Activated T-cell treated with anti-CD3 and anti-CD28 coated beads, Interleukin-2, amount 50 U/mL, for 4 hours (primary cell): ENCODE results near the gene MOCS1. TPM values are rescaled to one million over a fixed set of nuclear protein-coding genes. Genes with fewer than 3 reads are reported as not detected.
A peak's percentile ranks its signal among the peaks of the same experiment; 100 is the strongest.

ENCODE experiments used
- ATAC-seq, 2 donors: fragments of 200-7000 bp; cut with Tn5 transposase; one replicate each; pipeline ENCODE4 v1.10.0; 2021
- DNase-seq: peaks from one replicate; pipeline ENCODE4 v3.0.0-alpha.2; 2020
- H3K27me3 Mint-ChIP-seq: one replicate; pipeline ENCODE4 v1.8.0; 2021; ENCODE audit warnings: low read depth, mixed read lengths
- H3K36me3 Mint-ChIP-seq: one replicate; pipeline ENCODE4 v1.8.0; 2022; ENCODE audit warnings: mixed read lengths; ENCODE audit not compliant: insufficient read depth
- H3K4me1 Mint-ChIP-seq: one replicate; pipeline ENCODE4 v1.8.0; 2021; ENCODE audit warnings: low read depth, mixed read lengths
- H3K4me3 Mint-ChIP-seq: one replicate; pipeline ENCODE4 v1.8.0; 2021; ENCODE audit warnings: mild to moderate bottlenecking, moderate library complexity, mixed read lengths
- H3K9me3 Mint-ChIP-seq: one replicate; pipeline ENCODE4 v1.8.0; 2021; ENCODE audit warnings: mixed read lengths
- total RNA-seq, 3 donors: library from RNA; stranded (reverse); gene quantifications; one replicate each; pipeline ENCODE4 v1.2.1, GENCODE V29; 2021

The MOCS1 gene
- total RNA-seq, 3 donors from 2014 or later = 0.71 to 1.2 (median 0.98) TPM

DNA sequence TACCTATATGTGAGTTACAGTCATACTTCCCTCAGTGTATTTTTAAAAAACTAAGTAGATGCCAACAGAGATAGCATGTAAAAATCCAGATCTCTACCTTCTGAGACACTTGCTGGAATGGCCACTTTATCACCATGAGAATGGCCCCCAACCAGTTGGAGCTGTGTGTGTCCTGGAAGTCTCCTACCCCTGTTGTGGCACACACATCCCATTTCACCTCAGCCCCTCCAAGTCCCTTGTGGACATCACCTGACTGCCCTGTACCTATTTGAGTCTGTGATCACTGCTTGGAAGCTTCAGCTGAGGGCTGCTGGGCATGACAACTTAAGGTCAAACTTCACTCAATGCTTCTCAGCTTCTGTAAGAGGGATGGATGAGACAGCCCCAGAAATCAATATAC, 24.1 kb downstream of the MOCS1 start:
- DNase-seq (no peak), ATAC-seq (no peak)
- Mint-ChIP-seq H3K9me3 (no peaks in the 10 kb centered on the region), H3K27me3 (no peaks in the 10 kb centered on the region), H3K4me3 (no peak overlapping the region), H3K4me1 (no peaks in the 10 kb centered on the region), H3K36me3 (no peaks in the 10 kb centered on the region)

DNA sequence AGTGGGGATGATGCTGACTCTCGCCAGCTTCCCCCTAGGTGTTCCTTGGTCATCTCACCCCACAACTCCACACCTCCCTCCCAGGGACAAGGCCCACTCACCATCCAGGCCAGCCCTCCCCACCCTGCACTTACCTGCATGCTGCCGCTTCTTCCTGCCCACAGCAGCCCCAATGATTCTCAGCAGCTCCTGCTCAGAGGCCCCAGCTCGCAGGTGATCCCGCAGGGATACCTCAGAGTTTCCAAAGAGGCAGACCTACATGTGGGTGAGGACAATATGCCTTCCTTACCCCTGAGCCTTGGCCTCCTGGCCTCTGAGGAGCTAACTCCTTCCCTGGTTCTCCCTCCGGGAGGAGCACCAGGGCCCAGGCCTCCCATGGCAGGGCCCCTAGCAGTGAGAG, 24.6 kb downstream of the MOCS1 start:
- Mint-ChIP-seq H3K36me3 (no peaks in the 10 kb centered on the region), H3K9me3 (no peaks in the 10 kb centered on the region), H3K27me3 (no peaks in the 10 kb centered on the region), H3K4me1 (no peaks in the 10 kb centered on the region), H3K4me3 (no peak overlapping the region)
- ATAC-seq (peak in 1 of 2 donors; percentile 28), DNase-seq (no peak)

DNA sequence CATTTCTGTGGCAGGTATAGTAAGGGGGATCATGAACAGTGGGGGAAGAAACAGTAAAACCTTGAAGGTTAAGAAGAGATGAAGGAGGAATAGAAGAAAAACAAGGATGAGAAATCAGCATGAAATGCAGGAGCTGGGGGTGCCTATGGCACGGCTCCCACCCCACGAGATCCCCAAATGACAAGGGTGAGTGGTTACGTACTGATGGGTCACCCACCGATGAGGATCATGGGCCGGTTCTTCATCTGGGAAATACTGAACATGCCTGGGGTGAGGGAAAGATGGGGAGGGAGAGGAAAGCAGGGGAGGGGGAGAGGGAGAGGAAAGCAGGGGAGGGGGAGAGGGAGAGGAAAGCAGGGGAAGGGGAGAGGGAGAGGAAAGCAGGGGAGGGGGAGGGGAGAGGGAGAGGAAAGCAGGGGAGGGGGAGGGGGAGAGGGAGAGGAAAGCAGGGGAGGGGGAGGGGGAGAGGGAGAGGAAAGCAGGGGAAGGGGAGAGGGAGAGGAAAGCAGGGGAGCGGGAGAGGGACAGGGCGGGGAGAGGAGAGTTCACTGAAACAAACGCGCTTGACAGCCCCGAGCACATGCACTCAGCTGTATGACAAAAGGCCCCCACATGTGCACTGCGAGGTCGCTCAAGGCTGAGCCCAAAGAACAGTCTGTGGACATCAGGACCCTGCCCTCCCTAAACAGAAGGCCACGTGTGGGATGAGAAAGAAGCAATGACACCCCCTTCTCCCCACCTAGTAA, 25.3 kb downstream of the MOCS1 start:
- no peaks in the 10 kb centered on the region for H3K9me3 Mint-ChIP-seq
- ATAC-seq = no peak
- no peak overlapping the region for H3K4me3 Mint-ChIP-seq
- DNase-seq = no peak
- H3K4me1 Mint-ChIP-seq = no peaks in the 10 kb centered on the region
- no peaks in the 10 kb centered on the region for H3K27me3 Mint-ChIP-seq
- no peaks in the 10 kb centered on the region for H3K36me3 Mint-ChIP-seq

DNA sequence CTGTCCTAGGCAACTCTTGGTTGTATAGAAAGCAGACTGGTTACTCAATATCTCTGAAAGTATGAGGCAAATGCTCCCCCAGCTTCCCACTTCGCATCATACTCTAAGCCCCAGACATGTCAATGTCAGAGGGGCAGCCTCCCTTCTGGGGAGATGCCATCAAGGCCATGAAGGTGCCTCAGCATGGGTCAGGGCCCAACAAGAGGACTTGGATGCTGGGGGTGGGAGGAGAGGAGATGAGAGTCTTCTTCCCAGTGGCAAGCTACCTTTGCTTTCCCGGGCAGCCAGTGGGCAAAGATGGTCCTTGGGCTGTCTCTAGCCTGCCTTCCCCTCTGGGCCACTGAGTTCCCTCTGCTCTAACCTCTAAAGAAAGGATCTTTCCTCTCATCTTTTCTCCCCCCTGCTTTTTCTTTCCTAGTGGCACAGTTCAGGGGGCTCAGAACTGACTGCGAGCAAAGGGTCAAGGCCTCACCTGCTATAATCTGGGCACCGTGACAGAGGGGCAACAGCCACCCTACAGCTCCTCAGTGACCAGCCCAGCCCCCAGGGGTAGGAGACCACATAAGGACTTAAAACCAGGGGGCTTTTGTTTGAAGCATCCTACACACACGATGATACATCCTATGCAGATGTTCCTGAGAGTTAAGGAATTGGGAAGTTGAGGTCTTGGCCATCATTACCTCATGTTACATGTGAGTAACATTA, 26.2 kb downstream of the MOCS1 start:
- no peak for ATAC-seq
- H3K4me3 Mint-ChIP-seq = no peak overlapping the region
- DNase-seq = no peak

DNA sequence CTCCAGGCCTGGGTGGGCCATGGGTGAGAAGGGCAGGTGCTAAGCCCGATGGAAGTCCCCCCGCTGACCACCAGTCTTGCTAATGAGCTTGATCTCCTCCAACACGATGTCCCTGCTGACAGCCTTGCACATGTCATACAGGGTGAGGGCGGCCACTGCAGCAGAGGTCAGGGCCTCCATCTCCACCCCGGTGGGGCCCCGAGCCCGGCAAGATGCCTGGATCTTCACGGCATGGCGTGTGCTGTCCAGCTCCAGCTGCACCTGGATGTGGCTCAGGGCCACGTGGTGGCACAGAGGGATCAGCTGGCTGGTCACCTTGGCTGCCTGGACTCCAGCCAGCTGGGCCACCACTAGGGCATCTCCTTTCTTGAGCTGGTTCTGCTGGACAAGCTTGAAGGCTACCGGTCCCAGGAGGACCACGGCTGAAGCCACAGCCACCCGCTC, 27.9 kb downstream of the MOCS1 start:
- no peaks in the 10 kb centered on the region for H3K9me3 Mint-ChIP-seq
- H3K4me1 Mint-ChIP-seq = no peaks in the 10 kb centered on the region
- ATAC-seq = no peak
- no peak for DNase-seq
- no peaks in the 10 kb centered on the region for H3K36me3 Mint-ChIP-seq
- no peaks in the 10 kb centered on the region for H3K27me3 Mint-ChIP-seq
- H3K4me3 Mint-ChIP-seq = no peak overlapping the region

More for the DNA sequence above, 26.2 kb downstream of the MOCS1 start:
- H3K27me3 Mint-ChIP-seq = no peaks in the 10 kb centered on the region
- H3K9me3 Mint-ChIP-seq = no peaks in the 10 kb centered on the region
- H3K4me1 Mint-ChIP-seq = no peaks in the 10 kb centered on the region
- no peaks in the 10 kb centered on the region for H3K36me3 Mint-ChIP-seq

DNA sequence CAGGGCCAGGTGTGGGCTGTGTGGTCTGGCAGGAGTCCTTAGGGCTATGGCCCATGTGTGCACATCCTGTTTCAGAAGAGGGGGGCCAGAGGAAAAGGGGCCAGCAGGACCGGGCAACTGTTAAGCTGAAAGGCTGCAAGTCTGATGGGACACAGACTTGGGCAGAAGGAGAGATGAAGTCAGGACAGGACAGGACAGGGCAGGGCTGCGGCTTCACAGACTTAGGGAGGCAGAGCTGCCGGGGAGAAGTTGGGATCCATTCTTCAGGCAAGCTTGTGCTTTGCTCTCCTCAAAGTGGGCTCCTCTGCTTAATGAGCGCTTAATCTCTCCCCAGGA, 28.7 kb downstream of the MOCS1 start:
- DNase-seq = no peak
- Mint-ChIP-seq H3K4me3 (no peak overlapping the region), H3K9me3 (no peaks in the 10 kb centered on the region), H3K36me3 (no peaks in the 10 kb centered on the region), H3K4me1 (no peaks in the 10 kb centered on the region), H3K27me3 (no peaks in the 10 kb centered on the region)
- no peak for ATAC-seq

DNA sequence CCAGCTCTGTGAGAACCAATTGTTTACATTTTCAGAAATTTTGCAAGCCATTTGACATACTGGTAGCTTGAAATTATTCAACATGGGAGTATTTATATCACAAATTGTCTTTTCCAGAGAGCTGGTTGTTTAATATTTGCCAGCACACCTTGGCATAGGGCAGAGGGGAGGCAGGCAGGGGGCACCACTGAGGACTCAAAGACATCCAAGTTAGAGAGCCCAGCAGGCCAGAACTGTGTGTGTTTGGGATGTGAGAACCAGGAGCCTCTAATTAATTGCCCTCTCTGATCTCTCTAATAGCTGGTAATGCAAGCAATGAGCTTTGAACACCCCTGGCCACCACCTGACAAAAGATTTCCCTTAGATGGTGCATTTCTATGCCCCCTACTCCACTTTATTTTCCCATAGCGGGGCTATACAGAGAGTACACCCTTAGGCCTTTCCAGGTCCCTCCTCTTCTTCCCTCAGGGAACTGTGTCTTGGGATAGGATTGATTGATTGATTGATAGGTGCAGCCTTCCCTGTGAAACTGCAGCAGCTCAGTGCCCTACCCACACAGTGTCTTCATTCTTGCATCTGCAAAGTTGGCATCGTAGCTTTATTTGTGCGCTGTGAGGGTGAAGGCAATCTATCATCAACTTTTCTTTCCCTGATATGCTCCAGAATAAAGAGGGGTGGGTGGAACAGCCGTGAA, 29.2 kb downstream of the MOCS1 start:
- H3K36me3 Mint-ChIP-seq = no peaks in the 10 kb centered on the region
- H3K4me1 Mint-ChIP-seq = no peaks in the 10 kb centered on the region
- H3K9me3 Mint-ChIP-seq = no peaks in the 10 kb centered on the region
- no peak overlapping the region for H3K4me3 Mint-ChIP-seq
- H3K27me3 Mint-ChIP-seq = no peaks in the 10 kb centered on the region
- no peak for DNase-seq
- no peak for ATAC-seq

DNA sequence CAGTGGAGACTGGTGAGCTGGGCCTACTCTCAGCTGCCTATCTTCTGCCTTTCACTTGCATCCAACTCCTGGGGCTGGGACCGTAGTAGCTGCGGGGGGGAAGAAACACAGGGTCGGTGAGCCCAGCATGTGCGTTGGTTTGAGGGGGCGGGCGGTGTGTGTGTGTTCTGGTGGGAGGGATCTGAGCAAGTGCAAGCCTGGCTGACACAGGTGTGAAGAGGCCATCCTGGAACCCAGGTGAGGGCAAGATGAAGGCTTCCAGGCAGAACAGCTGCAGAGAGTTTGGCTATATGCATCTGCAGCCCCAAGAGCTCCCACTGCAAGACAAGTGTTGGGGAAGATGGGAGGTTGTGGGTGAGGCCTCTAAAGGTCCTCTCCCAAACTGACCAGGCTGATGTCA, 30.6 kb downstream of the MOCS1 start:
- Mint-ChIP-seq H3K9me3 (no peaks in the 10 kb centered on the region), H3K4me3 (no peak overlapping the region), H3K27me3 (peaks cover 2% of the 10 kb centered on the region), H3K4me1 (no peaks in the 10 kb centered on the region), H3K36me3 (no peaks in the 10 kb centered on the region)
- ATAC-seq (no peak), DNase-seq (no peak)

DNA sequence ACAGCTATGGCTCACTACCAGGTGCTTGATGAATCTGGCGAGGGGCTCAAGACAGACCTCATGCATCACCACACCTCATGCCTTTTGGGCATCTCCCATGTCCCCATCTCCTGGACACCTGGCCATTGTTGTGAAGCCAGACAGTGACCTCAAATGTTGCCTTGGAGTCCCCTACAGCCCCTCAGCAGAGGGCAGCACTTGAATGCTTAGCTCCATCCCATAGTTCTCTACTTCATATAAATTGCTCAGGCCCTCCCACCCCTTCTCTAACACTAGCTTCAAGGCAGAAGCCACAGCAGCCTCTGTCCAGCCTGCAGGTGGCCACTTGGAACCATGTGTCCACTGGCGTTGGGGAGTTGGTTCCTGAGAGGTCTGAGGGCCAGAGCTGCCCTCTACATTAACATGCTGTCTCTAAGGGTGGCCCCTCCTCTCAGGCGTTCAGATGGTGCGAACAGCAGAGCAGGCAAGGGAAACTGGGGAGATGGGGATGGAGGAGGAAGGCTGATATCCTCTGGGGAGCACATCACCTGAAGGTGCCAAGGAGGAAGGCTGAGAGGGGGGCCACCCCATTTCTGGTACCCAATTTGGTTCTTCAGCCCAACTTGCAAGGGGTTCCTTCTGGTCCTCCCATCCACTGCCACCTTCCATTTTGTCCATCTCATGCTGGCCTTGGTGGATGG, 31.3 kb downstream of the MOCS1 start:
- H3K9me3 Mint-ChIP-seq = no peaks in the 10 kb centered on the region
- H3K36me3 Mint-ChIP-seq = no peaks in the 10 kb centered on the region
- ATAC-seq (no peak), DNase-seq (no peak)
- no peaks in the 10 kb centered on the region for H3K4me1 Mint-ChIP-seq
- peaks cover 2% of the 10 kb centered on the region for H3K27me3 Mint-ChIP-seq
- no peak overlapping the region for H3K4me3 Mint-ChIP-seq

DNA sequence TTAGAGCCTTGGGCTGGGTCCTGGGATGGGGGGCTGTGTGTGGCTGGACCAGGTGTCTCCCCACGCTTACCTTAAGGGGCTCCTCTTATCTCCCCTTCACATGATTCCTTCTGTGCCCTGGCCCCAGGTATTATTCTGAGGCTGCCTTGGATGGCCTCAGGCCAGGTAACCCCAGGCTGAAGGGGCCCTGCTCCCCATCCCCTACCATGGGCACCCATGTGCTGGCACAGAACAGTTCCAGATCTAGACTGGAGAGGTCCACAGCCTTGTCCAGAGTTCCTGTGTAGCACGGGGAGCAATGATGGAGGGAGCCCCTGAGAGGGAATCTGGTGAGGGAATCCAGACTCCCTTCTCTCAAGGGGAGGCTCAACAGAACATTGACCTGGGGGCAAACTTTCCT, 32.1 kb downstream of the MOCS1 start:
- Mint-ChIP-seq H3K27me3 (peaks cover 2% of the 10 kb centered on the region), H3K4me3 (no peak overlapping the region), H3K36me3 (no peaks in the 10 kb centered on the region), H3K9me3 (no peaks in the 10 kb centered on the region), H3K4me1 (no peaks in the 10 kb centered on the region)
- no peak for ATAC-seq
- DNase-seq = no peak

DNA sequence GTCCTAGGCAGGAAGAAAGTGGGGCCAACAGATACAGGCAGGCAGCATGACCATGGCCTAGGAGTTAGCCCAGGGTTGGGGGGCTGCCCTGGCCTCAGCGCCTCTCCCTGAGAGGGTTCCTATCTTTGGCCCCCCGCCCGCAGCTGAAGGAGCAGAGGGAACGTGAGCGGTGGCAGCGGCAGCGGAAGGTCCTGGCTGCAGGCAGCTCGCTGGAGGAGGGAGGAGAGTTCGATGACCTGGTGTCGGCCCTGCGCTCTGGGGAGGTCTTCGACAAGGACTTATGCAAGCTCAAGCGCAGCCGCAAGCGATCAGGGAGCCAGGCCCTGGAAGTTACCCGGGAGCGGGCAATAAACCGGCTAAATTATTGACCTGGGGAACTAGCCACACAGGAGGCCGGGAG, 32.6 kb downstream of the MOCS1 start:
- DNase-seq = no peak
- Mint-ChIP-seq H3K36me3 (no peaks in the 10 kb centered on the region), H3K4me1 (no peaks in the 10 kb centered on the region), H3K27me3 (peaks cover 2% of the 10 kb centered on the region), H3K9me3 (no peaks in the 10 kb centered on the region), H3K4me3 (no peak overlapping the region)
- ATAC-seq = no peak

DNA sequence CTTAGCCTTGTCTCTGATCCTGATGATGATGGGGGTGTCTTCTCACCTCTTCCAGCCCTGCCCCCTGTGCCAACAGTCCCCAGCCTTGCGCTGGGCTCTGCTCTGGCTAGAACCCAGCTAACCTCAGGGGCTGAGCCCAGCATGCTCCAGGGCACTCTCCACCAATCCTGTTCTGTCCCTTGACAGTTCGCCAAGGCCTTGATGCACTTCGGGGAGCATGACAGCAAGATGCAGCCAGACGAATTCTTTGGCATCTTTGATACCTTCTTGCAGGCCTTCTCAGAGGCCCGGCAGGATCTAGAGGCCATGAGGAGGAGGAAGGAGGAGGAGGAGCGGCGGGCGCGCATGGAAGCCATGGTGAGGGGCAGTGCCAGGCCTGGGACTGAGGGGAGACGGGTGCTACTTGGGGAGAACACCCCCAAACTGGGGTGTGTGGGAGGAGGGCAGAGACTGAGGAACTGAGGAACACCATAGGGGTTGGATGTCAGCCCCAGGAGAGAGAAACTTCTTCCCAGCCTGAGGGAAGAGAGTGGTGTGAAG, 33.1 kb downstream of the MOCS1 start:
- H3K4me3 Mint-ChIP-seq = no peak overlapping the region

DNA sequence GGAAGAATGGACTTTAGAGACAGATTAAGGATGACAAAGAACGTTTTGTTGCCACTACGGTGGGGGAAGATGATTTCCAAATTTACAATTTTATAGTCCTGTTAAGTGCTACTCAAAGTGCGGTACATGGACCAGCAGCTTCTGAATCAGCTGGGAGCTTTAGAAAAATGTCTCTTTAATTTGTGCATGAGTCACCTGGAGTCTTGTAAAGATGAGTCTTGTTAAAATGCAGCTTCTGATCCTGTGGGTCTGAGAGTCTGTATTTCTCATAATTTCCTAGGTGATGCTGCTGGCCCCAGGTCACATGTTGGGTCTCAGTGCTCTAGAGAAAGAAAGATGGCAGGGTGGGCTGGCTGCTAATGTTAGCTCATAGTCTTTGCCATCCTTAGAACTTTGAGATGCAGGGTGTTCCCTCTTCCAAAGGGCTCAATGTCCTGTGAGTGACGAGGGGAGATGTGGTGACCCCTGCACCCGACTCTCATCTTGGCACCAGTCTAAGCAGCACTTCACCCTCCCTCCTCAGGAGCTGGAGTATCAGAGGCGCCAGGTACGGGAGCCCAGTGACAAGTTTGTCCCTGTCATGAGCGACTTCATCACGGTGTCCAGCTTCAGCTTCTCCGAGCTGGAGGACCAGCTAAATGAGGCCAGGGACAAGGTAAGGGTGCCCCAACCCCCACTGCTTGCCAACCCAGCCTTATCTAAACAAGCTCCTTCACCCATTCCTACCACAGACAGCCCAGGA, 34.5 kb downstream of the MOCS1 start:
- H3K4me3 Mint-ChIP-seq = no peak overlapping the region
- DNase-seq (no peak), ATAC-seq (no peak)
- no peaks in the 10 kb centered on the region for H3K36me3 Mint-ChIP-seq
- H3K4me1 Mint-ChIP-seq = no peaks in the 10 kb centered on the region
- H3K27me3 Mint-ChIP-seq = peaks cover 2% of the 10 kb centered on the region
- H3K9me3 Mint-ChIP-seq = no peaks in the 10 kb centered on the region

More for the DNA sequence above, 33.1 kb downstream of the MOCS1 start:
- Mint-ChIP-seq H3K4me1 (no peaks in the 10 kb centered on the region), H3K27me3 (peaks cover 2% of the 10 kb centered on the region), H3K36me3 (no peaks in the 10 kb centered on the region), H3K9me3 (no peaks in the 10 kb centered on the region)
- no peak for DNase-seq
- ATAC-seq = no peak

DNA sequence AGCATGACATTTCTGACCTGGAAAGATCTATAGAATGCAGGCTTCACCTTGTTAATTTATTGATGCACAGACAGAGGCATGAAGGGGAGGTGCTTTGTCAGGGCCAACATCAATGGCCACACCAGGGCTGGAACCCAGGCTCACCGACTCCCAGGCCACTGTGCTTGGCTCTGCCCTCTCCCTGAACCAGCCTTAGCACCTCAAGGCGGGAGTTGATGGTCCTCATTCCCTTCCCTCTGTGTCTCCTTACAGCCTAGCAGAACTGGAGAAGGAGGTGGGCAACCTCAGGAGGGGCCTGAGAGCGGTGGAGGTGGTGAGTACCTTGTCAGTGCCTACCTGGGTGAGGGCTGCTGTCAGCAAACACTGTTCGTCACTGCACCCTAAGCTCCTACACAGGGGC, 35.6 kb downstream of the MOCS1 start:
- Mint-ChIP-seq H3K4me3 (no peak overlapping the region), H3K4me1 (no peaks in the 10 kb centered on the region), H3K36me3 (no peaks in the 10 kb centered on the region), H3K9me3 (no peaks in the 10 kb centered on the region), H3K27me3 (peaks cover 2% of the 10 kb centered on the region)
- ATAC-seq (no peak), DNase-seq (no peak)
